ENCODE data around the gene DPYD.

DPYD gene

GRCh38 chr1:97201641-97202040 lies 719.2 kb downstream of the DPYD start:
- Histone ChIP-seq H3K27me3 (ENCODE audit: insufficient read depth, low read length) (no peaks in the 10 kb centered on the region), H3K4me1 (ENCODE audit: insufficient read depth, low read length, severe bottlenecking) (no peaks in the 10 kb centered on the region), H3K9me2 (ENCODE audit: low read depth, low read length) (no peaks in the 10 kb centered on the region), H3K9ac (ENCODE audit: low read length) (no peak overlapping the region), H3K36me3 (ENCODE audit: insufficient read depth, low read length) (no peaks in the 10 kb centered on the region), H3K27ac (ENCODE audit: low read depth, low read length, poor library complexity, severe bottlenecking) (no peak overlapping the region), H3K4me2 (ENCODE audit: low read length) (no peak overlapping the region), H2AFZ (ENCODE audit: low read length) (no peak overlapping the region), H3K9me3 (ENCODE audit: low read length) (no peaks in the 10 kb centered on the region), H3K4me3 (ENCODE audit: low read depth, low read length, poor library complexity, severe bottlenecking) (no peak overlapping the region), H3K79me2 (ENCODE audit: insufficient read depth, low read length) (no peaks in the 10 kb centered on the region), H3F3A (ENCODE audit: insufficient read depth, low read length) (no peaks in the 10 kb centered on the region; the same call in 1 of the 2 replicates), H4K20me1 (ENCODE audit: insufficient read depth, low read length) (no peaks in the 10 kb centered on the region)
- TF ChIP-seq, protein P1, sequence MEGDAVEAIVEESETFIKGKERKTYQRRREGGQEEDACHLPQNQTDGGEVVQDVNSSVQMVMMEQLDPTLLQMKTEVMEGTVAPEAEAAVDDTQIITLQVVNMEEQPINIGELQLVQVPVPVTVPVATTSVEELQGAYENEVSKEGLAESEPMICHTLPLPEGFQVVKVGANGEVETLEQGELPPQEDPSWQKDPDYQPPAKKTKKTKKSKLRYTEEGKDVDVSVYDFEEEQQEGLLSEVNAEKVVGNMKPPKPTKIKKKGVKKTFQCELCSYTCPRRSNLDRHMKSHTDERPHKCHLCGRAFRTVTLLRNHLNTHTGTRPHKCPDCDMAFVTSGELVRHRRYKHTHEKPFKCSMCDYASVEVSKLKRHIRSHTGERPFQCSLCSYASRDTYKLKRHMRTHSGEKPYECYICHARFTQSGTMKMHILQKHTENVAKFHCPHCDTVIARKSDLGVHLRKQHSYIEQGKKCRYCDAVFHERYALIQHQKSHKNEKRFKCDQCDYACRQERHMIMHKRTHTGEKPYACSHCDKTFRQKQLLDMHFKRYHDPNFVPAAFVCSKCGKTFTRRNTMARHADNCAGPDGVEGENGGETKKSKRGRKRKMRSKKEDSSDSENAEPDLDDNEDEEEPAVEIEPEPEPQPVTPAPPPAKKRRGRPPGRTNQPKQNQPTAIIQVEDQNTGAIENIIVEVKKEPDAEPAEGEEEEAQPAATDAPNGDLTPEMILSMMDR (IDR thresholded peaks at IDR 0.05; ENCODE audit: low read length) = no peak
- TF ChIP-seq EZH2 (IDR thresholded peaks at IDR 0.05; ENCODE audit: borderline replicate concordance, low read length) = no peak

- Histone ChIP-seq H3K27ac (ENCODE audit: low read depth, low read length, poor library complexity, severe bottlenecking) (no peak overlapping the region), H2AFZ (ENCODE audit: low read length) (no peak overlapping the region), H3K9ac (ENCODE audit: low read length) (no peak overlapping the region), H3K36me3 (ENCODE audit: insufficient read depth, low read length) (no peaks in the 10 kb centered on the region), H3K27me3 (ENCODE audit: insufficient read depth, low read length) (no peaks in the 10 kb centered on the region), H4K20me1 (ENCODE audit: insufficient read depth, low read length) (no peaks in the 10 kb centered on the region), H3K9me3 (ENCODE audit: low read length) (no peaks in the 10 kb centered on the region), H3K4me1 (ENCODE audit: insufficient read depth, low read length, severe bottlenecking) (no peaks in the 10 kb centered on the region), H3K4me2 (ENCODE audit: low read length) (no peak overlapping the region), H3K4me3 (ENCODE audit: low read depth, low read length, poor library complexity, severe bottlenecking) (no peak overlapping the region), H3K9me2 (ENCODE audit: low read depth, low read length) (no peaks in the 10 kb centered on the region), H3K79me2 (ENCODE audit: insufficient read depth, low read length) (no peaks in the 10 kb centered on the region), H3F3A (ENCODE audit: insufficient read depth, low read length) (no peaks in the 10 kb centered on the region; the same call in 1 of the 2 replicates)
- TF ChIP-seq, protein P1 (IDR thresholded peaks at IDR 0.05; ENCODE audit: low read length) = no peak
- TF ChIP-seq EZH2 (IDR thresholded peaks at IDR 0.05; ENCODE audit: borderline replicate concordance, low read length) = no peak
Observed at GRCh38 chr1:97200595-97200994, 720.2 kb downstream of the DPYD start.

GRCh38 chr1:97196825-97197516 lies 723.9 kb downstream of the DPYD start:
- Histone ChIP-seq H2AFZ (ENCODE audit: low read length) (no peak overlapping the region), H3K79me2 (ENCODE audit: insufficient read depth, low read length) (no peaks in the 10 kb centered on the region), H3K9me2 (ENCODE audit: low read depth, low read length) (no peaks in the 10 kb centered on the region), H3K4me3 (ENCODE audit: low read depth, low read length, poor library complexity, severe bottlenecking) (no peak overlapping the region), H3F3A (ENCODE audit: insufficient read depth, low read length) (no peaks in the 10 kb centered on the region; the same call in 1 of the 2 replicates), H3K4me1 (ENCODE audit: insufficient read depth, low read length, severe bottlenecking) (no peaks in the 10 kb centered on the region), H3K4me2 (ENCODE audit: low read length) (no peak overlapping the region), H3K36me3 (ENCODE audit: insufficient read depth, low read length) (no peaks in the 10 kb centered on the region), H3K27me3 (ENCODE audit: insufficient read depth, low read length) (no peaks in the 10 kb centered on the region), H3K9me3 (ENCODE audit: low read length) (no peaks in the 10 kb centered on the region), H4K20me1 (ENCODE audit: insufficient read depth, low read length) (no peaks in the 10 kb centered on the region), H3K27ac (ENCODE audit: low read depth, low read length, poor library complexity, severe bottlenecking) (no peak overlapping the region), H3K9ac (ENCODE audit: low read length) (no peak overlapping the region)
- TF ChIP-seq, protein P1 (IDR thresholded peaks at IDR 0.05; ENCODE audit: low read length) = no peak
- no peak for TF ChIP-seq EZH2 (IDR thresholded peaks at IDR 0.05; ENCODE audit: borderline replicate concordance, low read length)

Data from OCI-LY1 (cell line).